Spleen (tissue), 11 donors: ENCODE results near the gene CNTNAP2. TPM values are rescaled to one million over a fixed set of nuclear protein-coding genes. Genes with fewer than 3 reads are reported as not detected.
"Not testable (repeated sequence)": the region's sequence is repeated elsewhere in the genome, so short reads cannot be mapped to it uniquely, and the experiment has no call there.

Experiments
- DNase-seq: peaks from one replicate; pipeline ENCODE4 v3.0.0-alpha.2; 2020
- H3K27ac ChIP-seq, 8 donors: fragments of 200-600 bp; sonication (generic) in 7 of 8; 1 replicate in 4 of 8; 2 replicates in 4 of 8; pipeline versions ENCODE4 v1.5.0 to v1.8.0; 2016 to 2021; ENCODE audit warnings: inconsistent platforms in 4 of 8, mild to moderate bottlenecking in 4 of 8, moderate library complexity in 1 of 8
- H3K27me3 ChIP-seq, 7 donors: fragments of 200-600 bp; sonication (generic) in 6 of 7; replicated peaks in 1 of 7; 1 replicate in 4 of 7; 2 replicates in 3 of 7; pipeline versions ENCODE4 v1.5.0 to v1.8.0; 2016 to 2021; ENCODE audit warnings: inconsistent platforms in 3 of 7, mild to moderate bottlenecking in 1 of 7
- H3K36me3 ChIP-seq, 6 donors: fragments of 200-600 bp; sonication (generic) in 5 of 6; 1 replicate in 4 of 6; 2 replicates in 2 of 6; pipeline versions ENCODE4 v1.5.0 to v1.8.0; 2016 to 2021; ENCODE audit warnings: inconsistent platforms in 2 of 6
- H3K4me1 ChIP-seq, 6 donors: fragments of 200-600 bp; sonication (generic) in 5 of 6; 1 replicate in 3 of 6; 2 replicates in 3 of 6; pipeline versions ENCODE4 v1.5.0 to v1.8.0; 2016 to 2021; ENCODE audit warnings: inconsistent platforms in 3 of 6
- H3K4me3 ChIP-seq, 8 donors: fragments of 200-600 bp; sonication (generic) in 7 of 8; 1 replicate in 4 of 8; 2 replicates in 4 of 8; pipeline versions ENCODE4 v1.5.0 to v1.8.0; 2016 to 2021; ENCODE audit warnings: inconsistent platforms in 4 of 8, mild to moderate bottlenecking in 4 of 8, moderate library complexity in 2 of 8
- H3K9me3 ChIP-seq, 8 donors: fragments of 200-600 bp; sonication (generic) in 7 of 8; 1 replicate in 4 of 8; 2 replicates in 4 of 8; pipeline versions ENCODE4 v1.5.0 to v1.8.0; 2016 to 2021; ENCODE audit warnings: inconsistent platforms in 4 of 8
- CTCF ChIP-seq, 11 experiments: fragments of 200-600 bp in 7 of 11; fragments of 450-650 bp in 4 of 11; sonication (generic) in 4 of 11; IDR thresholded peaks in 8 of 11; conservative IDR thresholded peaks in 3 of 11; 1 replicate in 7 of 11; 2 replicates in 4 of 11; pipeline versions ENCODE4 v1.4.0 to v1.8.0; 2016 to 2021; ENCODE audit warnings: antibody characterized with exemption in 11 of 11, inconsistent platforms in 4 of 11, mild to moderate bottlenecking in 1 of 11
- POLR2A ChIP-seq, 3 donors: fragments of 450-650 bp; IDR thresholded peaks; one replicate each; pipeline ENCODE4 v1.5.1; 2017; ENCODE audit warnings: antibody characterized with exemption in 3 of 3, mild to moderate bottlenecking in 1 of 3
- POLR2AphosphoS5 ChIP-seq, 3 donors: sonication (generic); formaldehyde crosslinking; IDR thresholded peaks; one replicate each; pipeline ENCODE4 v1.5.1; 2017; ENCODE audit warnings: antibody characterized with exemption in 3 of 3
- WGBS, 5 donors: extraction: QIAGEN DNeasy Blood & Tissue Kit in 3 of 5; methylation state at CpG; one replicate each; pipeline versions ENCODE4 v1.1.5 to v1.1.7; 2013 to 2018; 5-methylcytosine and 5-hydroxymethylcytosine counted together
- intact Hi-C: fragments of 100-400 bp; cut with DNase I; formaldehyde crosslinking; loops from one replicate; pipeline ENCODE4 v1.15.0; 2023; ENCODE audit warnings: low total_unique reads
- polyA plus RNA-seq, 3 donors: library from polyadenylated mRNA; stranded (reverse); fragments of 200-250 nt; gene quantifications; one replicate each; pipeline ENCODE4 v1.2.1, GENCODE V29; 2013
- total RNA-seq, 7 donors: library from RNA; depleted of rRNA in 3 of 7; stranded (reverse); fragments of >200 nt in 3 of 7; fragmentation: NEBNext Ultra II Directional in 4 of 7; extraction: Animal tissue kit (Norgen Biotek cat#: 25700) in 4 of 7; gene quantifications; one replicate each; pipeline versions ENCODE4 v1.1.0 to v1.2.1, GENCODE V29; 2016 to 2021
- donor health status: healthy with polysubstance abuse.
- donor health status: DM: no; HTN: no; CAD: no; lungs with moderate emphysema.
- donor health status: DM: no; HTN: no; CAD: no.
- donor health status: Bipolar disorder and iron deficiency.
- donor health status: healthy.
- donor health status: DM: no; HTN: no; CAD: no.
- donor health status: DM: yes; HTN: yes; CAD: no.

CNTNAP2 gene
- total and polyA plus RNA-seq, 10 donors = 0.13 to 2.0 (median 0.82) TPM

DNA sequence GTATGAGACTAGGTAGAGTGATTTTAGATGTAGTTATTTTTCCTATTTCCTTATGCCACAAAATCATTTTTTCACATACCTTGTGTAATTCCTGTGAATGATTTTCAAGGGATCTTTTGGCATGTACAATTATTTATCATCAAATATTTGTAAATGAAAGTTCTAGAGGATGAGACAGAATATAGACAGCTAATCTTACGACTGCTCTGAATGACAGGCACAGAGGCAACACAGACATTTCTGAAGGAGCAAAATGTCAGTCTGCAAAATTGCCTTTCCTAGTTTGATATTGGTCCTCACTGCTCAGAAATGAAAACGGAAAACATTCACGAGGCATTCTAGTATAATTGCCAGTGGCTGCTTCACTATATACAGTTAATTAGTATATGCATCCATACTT, 1663.3 kb downstream of the CNTNAP2 start:
- DNase-seq = no peak
- WGBS, 5 donors = 84 to 98% (median 86%) methylated on average over 3 of the region's 3 CpGs
- Histone ChIP-seq H3K27me3 (no peaks in the 10 kb centered on the region), H3K27ac (no peak overlapping the region), H3K9me3 (peaks cover 0 to 4% (median 0%) of the 10 kb centered on the region in 8 donors), H3K4me3 (no peak overlapping the region), H3K36me3 (no peaks in the 10 kb centered on the region), H3K4me1 (no peaks in the 10 kb centered on the region)
- intact Hi-C loops = no loop called here
- TF ChIP-seq POLR2AphosphoS5 (IDR thresholded peaks at IDR 0.05) (no peak), POLR2A (IDR thresholded peaks at IDR 0.05) (no peak), CTCF (IDR thresholded peaks at IDR 0.05 in 8 of 11, conservative IDR thresholded peaks at IDR 0.05 in 3 of 11) (no peak)

- no peaks in the 10 kb centered on the region for H3K4me1 ChIP-seq
- no peak overlapping the region for H3K4me3 ChIP-seq
- no peak for DNase-seq
- H3K27me3 ChIP-seq = no peaks in the 10 kb centered on the region
- no peak overlapping the region for H3K27ac ChIP-seq
- no peaks in the 10 kb centered on the region for H3K36me3 ChIP-seq
- H3K9me3 ChIP-seq = peaks cover 0 to under 1% (median 0%) of the 10 kb centered on the region in 8 donors
- no peak for TF ChIP-seq POLR2AphosphoS5 (IDR thresholded peaks at IDR 0.05)
- TF ChIP-seq CTCF (IDR thresholded peaks at IDR 0.05 in 8 of 11, conservative IDR thresholded peaks at IDR 0.05 in 3 of 11) = no peak
- no peak for TF ChIP-seq POLR2A (IDR thresholded peaks at IDR 0.05)
- 54 to 75% (median 60%) methylated on average over 5 of the region's 5 CpGs for WGBS, 5 donors
- intact Hi-C loops = no loop called here
These were observed 1680.0 kb downstream of the CNTNAP2 start for GRCh38 chr7:147796581-147796980.

DNA sequence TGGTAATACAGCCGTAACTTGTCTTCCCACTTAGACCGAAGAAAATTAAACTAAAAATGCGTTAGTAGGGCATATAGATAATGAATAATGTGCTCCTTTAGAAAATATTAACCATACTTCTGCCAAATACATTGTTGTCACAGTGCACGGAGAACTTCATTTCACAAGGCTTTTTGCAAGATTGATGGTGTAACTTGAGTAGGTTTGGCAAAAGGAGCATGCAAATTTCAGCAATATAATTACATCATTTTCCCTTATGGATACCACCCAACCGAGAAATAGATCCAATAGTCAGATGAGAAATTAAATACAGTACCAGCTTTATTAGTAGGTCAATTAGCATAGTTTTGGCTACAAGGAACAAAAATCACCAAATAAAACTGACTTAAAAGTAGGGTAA, 1681.4 kb downstream of the CNTNAP2 start:
- Histone ChIP-seq H3K27ac (no peak overlapping the region), H3K27me3 (no peaks in the 10 kb centered on the region), H3K4me3 (no peak overlapping the region), H3K9me3 (peaks cover 0 to 4% (median 0%) of the 10 kb centered on the region in 8 donors), H3K36me3 (no peaks in the 10 kb centered on the region), H3K4me1 (no peaks in the 10 kb centered on the region)
- TF ChIP-seq POLR2AphosphoS5 (IDR thresholded peaks at IDR 0.05) (no peak), POLR2A (IDR thresholded peaks at IDR 0.05) (no peak), CTCF (IDR thresholded peaks at IDR 0.05 in 8 of 11, conservative IDR thresholded peaks at IDR 0.05 in 3 of 11) (no peak)
- no peak for DNase-seq
- 67 to 90% (median 78%) methylated on average over 5 of the region's 5 CpGs for WGBS, 5 donors
- intact Hi-C loops = no loop called here

GRCh38 chr7:147801762-147802161, 1685.2 kb downstream of the CNTNAP2 start:
- H3K36me3 ChIP-seq, H3K27ac ChIP-seq, DNase-seq, H3K4me1 ChIP-seq, H3K27me3 ChIP-seq, H3K4me3 ChIP-seq, intact Hi-C loops: not testable (repeated sequence)
- peaks cover 0 to 11% (median 0%) of the 10 kb centered on the region in 8 donors for H3K9me3 ChIP-seq
- 92 to 96% (median 95%) methylated on average over 9 to 26 of the region's 30 CpGs for WGBS, 5 donors

DNA sequence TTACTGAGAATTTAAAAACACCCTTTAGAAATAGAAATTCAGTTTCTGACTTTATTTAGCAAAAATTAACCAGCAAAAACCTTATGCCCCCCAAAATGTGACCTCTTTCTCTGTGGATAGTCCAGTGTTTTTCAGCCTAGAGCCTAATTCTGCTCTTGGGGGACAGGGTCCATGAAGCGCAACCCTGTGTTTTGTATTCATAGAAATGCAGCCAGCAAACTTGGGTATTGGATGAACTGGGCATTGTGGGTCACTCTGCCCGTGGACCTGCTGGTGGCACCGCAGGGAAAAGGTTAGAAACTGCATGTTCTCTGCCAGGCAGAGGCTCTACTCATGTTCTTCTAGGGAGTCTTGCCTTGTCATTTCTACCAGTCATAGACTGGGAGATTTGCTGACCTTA, 1686.5 kb downstream of the CNTNAP2 start:
- Histone ChIP-seq H3K9me3 (peaks cover 0 to 11% (median 0%) of the 10 kb centered on the region in 8 donors), H3K36me3 (no peaks in the 10 kb centered on the region), H3K27ac (no peak overlapping the region), H3K4me3 (no peak overlapping the region), H3K4me1 (no peaks in the 10 kb centered on the region), H3K27me3 (no peaks in the 10 kb centered on the region)
- DNase-seq = no peak
- TF ChIP-seq CTCF (IDR thresholded peaks at IDR 0.05 in 8 of 11, conservative IDR thresholded peaks at IDR 0.05 in 3 of 11) (no peak), POLR2A (IDR thresholded peaks at IDR 0.05) (no peak), POLR2AphosphoS5 (IDR thresholded peaks at IDR 0.05) (no peak)
- intact Hi-C loops = no loop called here
- WGBS, 5 donors = 71 to 94% (median 83%) methylated on average over 3 of the region's 3 CpGs
